PC-3 (cell line): Measurements from ENCODE around the gene ASPDH.

Experiments used
- CTCF ChIP-seq: fragments of 300-600 bp; sonication (generic); conservative IDR thresholded peaks from 2 replicates; pipeline ENCODE4 v1.5.1; 2017; ENCODE audit warnings: antibody characterized with exemption, low read depth, mild to moderate bottlenecking, low read length
- EZH2 ChIP-seq: fragments of 300-600 bp; sonication (generic); IDR thresholded peaks from one replicate; pipeline ENCODE4 v1.6.1; 2017; ENCODE audit warnings: antibody characterized with exemption, mild to moderate bottlenecking, low read length; ENCODE audit not compliant: unreplicated experiment
- EZH2phosphoT487 ChIP-seq: fragments of 300-600 bp; sonication (generic); IDR thresholded peaks from 2 replicates; pipeline ENCODE4 v1.6.1; 2018; ENCODE audit warnings: mild to moderate bottlenecking, antibody characterized with exemption, low read length, borderline replicate concordance

GRCh38 chr19:50477751-50478515 lies 35.8 kb downstream of the ASPDH start:
- no peak for TF ChIP-seq CTCF
- no peak for TF ChIP-seq EZH2
- no peak for TF ChIP-seq EZH2phosphoT487
